ENCODE results near the gene ARFGAP3.

DNA sequence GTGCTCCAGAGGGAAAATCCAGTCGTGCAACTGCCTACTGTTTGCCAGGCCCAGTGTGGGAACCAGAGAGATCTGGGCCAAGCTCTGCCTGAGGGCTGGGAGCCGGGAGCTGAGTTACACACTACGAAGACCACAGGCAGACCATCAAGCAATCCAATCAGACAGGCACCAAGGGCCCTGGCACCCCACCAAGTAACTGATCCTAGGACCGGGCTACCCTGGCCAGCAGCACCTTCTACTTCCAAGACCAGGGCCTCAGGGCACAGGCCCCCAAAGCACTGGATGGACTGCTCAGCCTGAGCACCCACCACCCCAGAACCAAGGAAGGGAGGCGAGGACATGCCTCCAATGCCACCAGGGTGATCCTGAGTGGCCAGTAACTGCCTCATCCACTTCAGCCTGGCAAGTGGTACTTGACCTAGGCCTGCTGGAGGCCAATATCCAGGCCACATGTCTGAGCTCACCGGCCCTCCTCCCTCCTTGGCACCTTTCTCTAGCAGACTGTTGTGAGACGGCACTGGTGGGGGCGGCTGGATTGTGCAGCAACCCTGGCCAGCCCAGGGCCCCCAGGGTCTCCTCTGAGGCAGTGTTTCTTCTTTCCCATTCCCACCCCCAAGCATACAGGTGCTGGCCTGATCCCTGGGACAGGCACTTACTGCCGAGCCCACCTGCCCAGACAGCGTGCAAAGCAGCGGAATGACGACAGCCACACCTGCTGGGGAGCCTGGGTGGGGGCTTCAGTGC, 20.7 kb upstream of the ARFGAP3 start:
- TF ChIP-seq POLR2AphosphoS5 (IDR thresholded peaks at IDR 0.05; ENCODE audit: low read depth, low read length) (no peak), TCF7L2 (IDR thresholded peaks at IDR 0.05; ENCODE audit: low read depth, low read length) (no peak), SIN3A (IDR thresholded peaks at IDR 0.05; ENCODE audit: borderline replicate concordance, insufficient read depth, low read depth, low read length) (no peak)
- TF ChIP-seq, protein P1, sequence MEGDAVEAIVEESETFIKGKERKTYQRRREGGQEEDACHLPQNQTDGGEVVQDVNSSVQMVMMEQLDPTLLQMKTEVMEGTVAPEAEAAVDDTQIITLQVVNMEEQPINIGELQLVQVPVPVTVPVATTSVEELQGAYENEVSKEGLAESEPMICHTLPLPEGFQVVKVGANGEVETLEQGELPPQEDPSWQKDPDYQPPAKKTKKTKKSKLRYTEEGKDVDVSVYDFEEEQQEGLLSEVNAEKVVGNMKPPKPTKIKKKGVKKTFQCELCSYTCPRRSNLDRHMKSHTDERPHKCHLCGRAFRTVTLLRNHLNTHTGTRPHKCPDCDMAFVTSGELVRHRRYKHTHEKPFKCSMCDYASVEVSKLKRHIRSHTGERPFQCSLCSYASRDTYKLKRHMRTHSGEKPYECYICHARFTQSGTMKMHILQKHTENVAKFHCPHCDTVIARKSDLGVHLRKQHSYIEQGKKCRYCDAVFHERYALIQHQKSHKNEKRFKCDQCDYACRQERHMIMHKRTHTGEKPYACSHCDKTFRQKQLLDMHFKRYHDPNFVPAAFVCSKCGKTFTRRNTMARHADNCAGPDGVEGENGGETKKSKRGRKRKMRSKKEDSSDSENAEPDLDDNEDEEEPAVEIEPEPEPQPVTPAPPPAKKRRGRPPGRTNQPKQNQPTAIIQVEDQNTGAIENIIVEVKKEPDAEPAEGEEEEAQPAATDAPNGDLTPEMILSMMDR (IDR thresholded peaks at IDR 0.05): no peak
- TF ChIP-seq, protein P2, sequence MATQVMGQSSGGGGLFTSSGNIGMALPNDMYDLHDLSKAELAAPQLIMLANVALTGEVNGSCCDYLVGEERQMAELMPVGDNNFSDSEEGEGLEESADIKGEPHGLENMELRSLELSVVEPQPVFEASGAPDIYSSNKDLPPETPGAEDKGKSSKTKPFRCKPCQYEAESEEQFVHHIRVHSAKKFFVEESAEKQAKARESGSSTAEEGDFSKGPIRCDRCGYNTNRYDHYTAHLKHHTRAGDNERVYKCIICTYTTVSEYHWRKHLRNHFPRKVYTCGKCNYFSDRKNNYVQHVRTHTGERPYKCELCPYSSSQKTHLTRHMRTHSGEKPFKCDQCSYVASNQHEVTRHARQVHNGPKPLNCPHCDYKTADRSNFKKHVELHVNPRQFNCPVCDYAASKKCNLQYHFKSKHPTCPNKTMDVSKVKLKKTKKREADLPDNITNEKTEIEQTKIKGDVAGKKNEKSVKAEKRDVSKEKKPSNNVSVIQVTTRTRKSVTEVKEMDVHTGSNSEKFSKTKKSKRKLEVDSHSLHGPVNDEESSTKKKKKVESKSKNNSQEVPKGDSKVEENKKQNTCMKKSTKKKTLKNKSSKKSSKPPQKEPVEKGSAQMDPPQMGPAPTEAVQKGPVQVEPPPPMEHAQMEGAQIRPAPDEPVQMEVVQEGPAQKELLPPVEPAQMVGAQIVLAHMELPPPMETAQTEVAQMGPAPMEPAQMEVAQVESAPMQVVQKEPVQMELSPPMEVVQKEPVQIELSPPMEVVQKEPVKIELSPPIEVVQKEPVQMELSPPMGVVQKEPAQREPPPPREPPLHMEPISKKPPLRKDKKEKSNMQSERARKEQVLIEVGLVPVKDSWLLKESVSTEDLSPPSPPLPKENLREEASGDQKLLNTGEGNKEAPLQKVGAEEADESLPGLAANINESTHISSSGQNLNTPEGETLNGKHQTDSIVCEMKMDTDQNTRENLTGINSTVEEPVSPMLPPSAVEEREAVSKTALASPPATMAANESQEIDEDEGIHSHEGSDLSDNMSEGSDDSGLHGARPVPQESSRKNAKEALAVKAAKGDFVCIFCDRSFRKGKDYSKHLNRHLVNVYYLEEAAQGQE (IDR thresholded peaks at IDR 0.05; ENCODE audit: insufficient read depth in 1 of 2, low read depth in 2 of 2, low read length in 1 of 2): no peak
